NCI-H1930 (cell line): ENCODE measurements around the gene ACP6.
"Not testable (repeated sequence)": the region's sequence is repeated elsewhere in the genome, so short reads cannot be mapped to it uniquely, and the experiment has no call there.

Experiments used
- DNase-seq, 2 experiments: peaks; one replicate each; lab custom pipeline; 2025; lab: John Stamatoyannopoulos, UW

ACP6 gene

GRCh38 chr1:147620543-147620942 is 49.8 kb downstream of the ACP6 start:
- no peak for DNase-seq

- no peak for DNase-seq
Measured at GRCh38 chr1:147619741-147620140, 50.6 kb downstream of the ACP6 start.

- DNase-seq: no peak
Measured at GRCh38 chr1:147618771-147619170, 51.6 kb downstream of the ACP6 start.

GRCh38 chr1:147618077-147618569 is 52.2 kb downstream of the ACP6 start:
- DNase-seq: no peak

- not testable (repeated sequence) for DNase-seq
Measured at GRCh38 chr1:147614966-147615365, 55.4 kb downstream of the ACP6 start.

GRCh38 chr1:147613506-147613905 is 56.8 kb downstream of the ACP6 start:
- DNase-seq: no peak

- DNase-seq: peak in 1 of 2 experiments; percentile 34
Measured at GRCh38 chr1:147612366-147612765, 58.0 kb downstream of the ACP6 start.

- DNase-seq: no peak
Measured at GRCh38 chr1:147611586-147611985, 58.7 kb downstream of the ACP6 start.

GRCh38 chr1:147611021-147611426 is 59.3 kb downstream of the ACP6 start:
- no peak for DNase-seq

GRCh38 chr1:147609358-147609757 is 61.0 kb downstream of the ACP6 start:
- no peak for DNase-seq

- DNase-seq: no peak
Measured at GRCh38 chr1:147608596-147608995, 61.7 kb downstream of the ACP6 start.

GRCh38 chr1:147605591-147605990 is 64.7 kb downstream of the ACP6 start:
- no peak for DNase-seq

- no peak for DNase-seq
Measured at GRCh38 chr1:147603986-147604385, 66.3 kb downstream of the ACP6 start.

- DNase-seq: no peak
Measured at GRCh38 chr1:147600119-147601111, 69.9 kb downstream of the ACP6 start.

GRCh38 chr1:147599362-147600118 is 70.8 kb downstream of the ACP6 start:
- DNase-seq: peak; percentile 98

GRCh38 chr1:147598621-147599361 is 71.5 kb downstream of the ACP6 start:
- DNase-seq: no peak

GRCh38 chr1:147597010-147597409 is 73.3 kb downstream of the ACP6 start:
- no peak for DNase-seq
